Measurements from ENCODE around the gene MORN2. TPM values are rescaled to one million over a fixed set of nuclear protein-coding genes. Genes with fewer than 3 reads are reported as not detected.
A peak's percentile ranks its signal among the peaks of the same experiment; 100 is the strongest.

MORN2 gene
- total and polyA plus RNA-seq, 9 of the 15 experiments (the other 6 are each of a cell fraction or from before 2014, with no cell fraction given) = 10.4 to 39.5 (median 20.8) TPM

- TF ChIP-seq ZNF318 (IDR thresholded peaks at IDR 0.05; ENCODE audit: borderline replicate concordance in 1 of 2, low read depth in 1 of 2) (no peak), ZNF395 (CRISPR knock-in tag; IDR thresholded peaks at IDR 0.05) (0 out of 2 replicates have a peak, but pooled peaks have one; percentile 31), PTBP1 (IDR thresholded peaks at IDR 0.05; ENCODE audit: low read depth, low read length) (no peak), JUND (IDR thresholded peaks at IDR 0.05; ENCODE audit: borderline replicate concordance, low read depth, low read length) (peak; percentile 4; the same call in 1 of the 2 replicates), JUND (tag; IDR thresholded peaks at IDR 0.05; ENCODE audit: borderline replicate concordance, low read depth, low read length) (no peak), MYBL2 (IDR thresholded peaks at IDR 0.05; ENCODE audit: low read depth) (no peak), MYBL2 (CRISPR knock-in tag; IDR thresholded peaks at IDR 0.05; ENCODE audit: borderline replicate concordance) (no peak), MBD2 (IDR thresholded peaks at IDR 0.05; ENCODE audit: borderline replicate concordance, low read depth) (peak; percentile 67; the same call in 1 of the 2 replicates), RHOXF2B (CRISPR knock-in tag; conservative IDR thresholded peaks at IDR 0.05) (no peak), CSDE1 (IDR thresholded peaks at IDR 0.05) (peak in 1 of 2 experiments; percentile 75; a peak in 2 of 4 replicates), SREBF1 (IDR thresholded peaks at IDR 0.05; ENCODE audit: borderline replicate concordance, low read depth, low read length) (peak; percentile 56; the same call in 1 of the 2 replicates), ZFPM2 (CRISPR knock-in tag; IDR thresholded peaks at IDR 0.05) (no peak), CBX3 (IDR thresholded peaks at IDR 0.05; ENCODE audit: borderline replicate concordance in 1 of 2, low read length in 2 of 2) (0 out of 3 replicates have a peak, but pooled peaks of 1 of the 2 experiments have one; percentile 14), TEAD2 (tag; IDR thresholded peaks at IDR 0.05) (no peak), SIN3B (IDR thresholded peaks at IDR 0.05; ENCODE audit: low read depth) (peak; percentile 84), TAF7 (tag; IDR thresholded peaks at IDR 0.05) (no peak), GABPB1 (CRISPR knock-in tag; IDR thresholded peaks at IDR 0.05) (peak; percentile 100), ZBTB17 (CRISPR knock-in tag; IDR thresholded peaks at IDR 0.05) (peak; percentile 80), HCFC1 (IDR thresholded peaks at IDR 0.05; ENCODE audit: low read depth, low read length) (peak; percentile 74)
Observed at GRCh38 chr2:38875576-38876367, at the start of gene MORN2, which contains the start of gene DHX57 (continued).

All from K562 (cell line).